Raji (cell line): ENCODE data around the gene ZNF75A.

ENCODE experiments used
- POLR2A ChIP-seq: IDR thresholded peaks from 2 replicates; pipeline ENCODE4 v1.6.1; 2011; ENCODE audit warnings: low read depth, low read length, control low read depth; ENCODE audit not compliant: insufficient read depth

The ZNF75A gene

GRCh38 chr16:3282730-3283542 is 22.4 kb upstream of the ZNF75A start, which contains the start of gene ZNF263:
ZNF263 (plus strand) TSS chr16:3283491; CDS start chr16:3283819, 328 bp downstream.
- peak; percentile 81 for TF ChIP-seq POLR2A

DNA sequence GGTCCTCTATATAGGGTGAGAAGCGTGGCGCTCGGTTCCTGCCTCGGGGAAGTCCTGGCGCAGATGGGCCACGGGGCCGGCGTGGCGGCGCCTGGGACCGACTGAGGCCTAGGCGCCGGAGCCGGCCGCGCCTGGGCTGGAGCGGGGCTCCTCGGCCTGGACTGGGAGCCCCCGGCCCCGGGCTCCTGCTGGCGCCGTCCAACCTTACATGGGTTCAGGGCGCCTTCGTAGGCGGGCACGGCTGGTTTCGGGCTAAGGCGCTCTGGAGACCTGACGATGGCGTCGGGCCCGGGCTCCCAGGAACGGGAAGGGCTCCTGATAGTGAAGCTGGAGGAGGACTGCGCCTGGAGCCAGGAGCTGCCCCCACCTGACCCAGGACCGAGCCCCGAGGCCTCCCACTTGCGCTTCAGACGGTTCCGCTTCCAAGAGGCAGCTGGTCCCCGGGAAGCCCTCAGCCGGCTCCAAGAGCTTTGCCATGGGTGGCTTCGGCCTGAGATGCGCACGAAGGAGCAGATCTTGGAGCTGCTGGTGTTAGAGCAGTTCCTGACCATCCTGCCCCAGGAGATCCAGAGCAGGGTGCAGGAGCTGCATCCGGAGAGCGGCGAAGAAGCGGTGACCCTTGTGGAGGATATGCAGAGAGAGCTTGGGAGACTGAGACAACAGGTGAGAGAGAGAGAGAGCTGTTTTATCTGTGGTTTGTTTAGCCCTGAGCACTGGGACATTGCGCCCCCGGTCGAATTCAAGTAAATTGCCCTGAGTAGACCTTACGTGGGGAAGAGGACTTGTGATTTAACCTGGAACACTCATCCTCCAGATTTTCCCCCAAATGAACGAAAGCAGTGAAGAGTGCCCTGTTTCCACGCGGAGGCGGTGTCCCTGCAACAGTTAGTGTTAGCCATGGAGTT is 21.5 kb upstream of the ZNF75A start:
- TF ChIP-seq POLR2A = no peak

- no peak for TF ChIP-seq POLR2A
These were observed 20.2 kb upstream of the ZNF75A start for GRCh38 chr16:3285131-3285530.

DNA sequence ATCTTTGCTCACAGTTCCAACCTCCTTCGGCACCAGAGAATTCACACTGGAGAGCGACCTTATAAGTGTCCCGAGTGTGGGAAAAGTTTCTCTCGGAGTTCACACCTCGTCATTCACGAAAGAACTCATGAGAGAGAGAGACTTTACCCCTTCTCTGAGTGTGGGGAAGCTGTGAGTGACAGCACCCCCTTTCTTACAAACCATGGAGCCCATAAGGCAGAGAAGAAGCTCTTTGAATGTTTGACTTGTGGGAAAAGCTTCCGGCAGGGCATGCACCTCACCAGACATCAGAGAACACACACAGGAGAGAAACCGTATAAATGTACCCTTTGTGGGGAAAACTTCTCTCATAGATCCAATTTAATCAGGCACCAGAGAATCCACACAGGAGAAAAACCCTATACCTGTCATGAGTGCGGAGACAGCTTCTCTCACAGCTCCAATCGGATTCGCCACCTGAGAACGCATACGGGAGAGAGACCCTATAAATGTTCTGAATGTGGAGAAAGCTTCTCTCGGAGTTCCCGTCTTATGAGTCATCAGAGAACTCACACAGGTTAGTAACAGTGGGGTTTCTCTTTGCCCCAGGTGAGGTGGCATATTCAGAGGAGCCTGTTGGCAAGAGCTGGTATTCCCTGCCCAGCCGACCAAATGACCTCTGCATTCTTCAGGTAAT is 15.2 kb upstream of the ZNF75A start:
- TF ChIP-seq POLR2A = no peak

GRCh38 chr16:3292604-3293003 is 12.7 kb upstream of the ZNF75A start:
- TF ChIP-seq POLR2A = no peak

DNA sequence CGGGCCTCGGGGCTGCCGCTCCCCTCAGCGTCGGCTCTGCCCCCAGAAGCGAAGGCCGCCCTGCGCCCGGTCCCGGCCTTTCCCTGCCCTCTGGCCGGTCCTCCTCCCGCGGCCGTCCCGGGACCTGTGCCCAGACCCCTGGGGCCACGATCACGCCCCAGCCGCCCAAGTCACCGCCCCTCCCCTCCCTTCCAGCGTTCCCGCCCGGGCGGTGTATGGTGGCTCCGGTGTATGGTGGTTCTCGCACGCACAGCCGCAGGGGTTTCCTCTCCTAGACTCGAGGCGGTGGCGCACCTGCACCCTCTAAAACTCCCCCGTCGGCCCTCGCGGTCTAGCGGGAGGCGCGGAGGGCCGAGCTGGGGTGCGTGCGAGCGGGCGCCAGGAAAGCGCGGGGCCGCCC is 10.1 kb upstream of the ZNF75A start:
- TF ChIP-seq POLR2A = no peak

GRCh38 chr16:3295783-3296182 is 9.5 kb upstream of the ZNF75A start:
- TF ChIP-seq POLR2A = no peak

- no peak for TF ChIP-seq POLR2A
These were observed 927 bp upstream of the ZNF75A start for GRCh38 chr16:3304370-3304769.

DNA sequence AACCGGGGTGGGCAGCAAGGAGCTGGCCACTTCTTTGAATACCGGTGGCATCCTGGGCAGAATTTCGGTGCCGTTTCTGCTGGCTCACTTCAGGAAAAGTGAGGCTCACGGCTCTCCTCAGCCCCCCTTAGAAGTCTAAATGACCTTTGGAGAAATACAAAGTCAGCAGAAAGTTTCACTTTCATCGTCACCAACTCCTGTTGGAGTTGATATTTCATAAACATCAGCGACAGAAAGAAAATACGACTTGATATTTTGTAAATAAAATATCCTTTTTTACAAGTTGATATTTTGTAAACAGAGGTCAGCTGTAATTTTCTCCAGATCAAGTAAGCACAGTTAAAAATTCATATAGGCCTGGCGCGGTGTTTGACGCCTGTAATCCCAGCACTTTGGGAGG is 781 bp downstream of the ZNF75A start:
- TF ChIP-seq POLR2A = no peak

DNA sequence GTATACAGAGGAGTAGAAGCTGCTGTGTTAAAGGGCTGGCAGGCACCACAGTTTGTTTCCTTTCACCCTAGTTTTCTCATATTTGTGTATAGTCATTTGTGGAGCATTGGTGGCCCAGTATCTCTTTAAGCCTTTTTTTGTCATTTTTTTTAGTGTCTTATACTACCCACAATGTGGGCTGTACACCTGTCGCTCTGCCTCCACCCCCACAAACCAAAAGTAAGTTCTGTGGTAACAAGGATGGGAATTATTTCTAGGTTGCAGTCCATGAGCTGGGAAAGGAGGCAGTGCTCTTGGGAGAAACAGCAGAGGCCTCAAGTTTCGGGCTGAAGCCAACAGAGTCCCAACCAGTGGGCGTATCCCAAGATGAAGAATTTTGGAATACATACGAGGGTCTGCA is 6.2 kb downstream of the ZNF75A start:
- no peak for TF ChIP-seq POLR2A

DNA sequence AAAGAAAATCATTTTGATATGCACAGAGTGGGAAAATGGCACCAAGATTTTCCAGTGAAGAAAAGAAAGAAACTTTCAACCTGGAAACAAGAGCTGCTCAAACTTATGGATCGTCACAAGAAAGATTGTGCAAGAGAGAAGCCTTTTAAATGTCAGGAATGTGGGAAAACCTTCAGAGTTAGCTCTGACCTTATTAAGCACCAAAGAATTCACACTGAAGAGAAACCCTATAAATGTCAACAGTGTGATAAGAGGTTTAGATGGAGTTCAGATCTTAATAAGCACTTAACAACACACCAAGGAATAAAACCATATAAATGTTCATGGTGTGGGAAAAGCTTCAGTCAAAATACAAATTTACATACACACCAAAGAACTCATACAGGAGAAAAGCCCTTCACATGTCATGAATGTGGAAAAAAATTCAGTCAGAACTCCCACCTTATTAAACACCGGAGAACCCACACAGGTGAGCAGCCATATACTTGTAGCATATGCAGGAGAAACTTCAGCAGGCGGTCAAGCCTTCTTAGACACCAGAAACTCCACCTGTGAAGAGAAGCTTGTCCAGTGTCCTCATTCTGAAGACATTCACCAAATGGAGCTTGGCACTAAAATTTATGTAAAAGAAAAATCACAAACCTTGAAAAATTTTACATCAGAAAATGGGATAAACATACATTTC is 12.2 kb downstream of the ZNF75A start:
- no peak for TF ChIP-seq POLR2A

DNA sequence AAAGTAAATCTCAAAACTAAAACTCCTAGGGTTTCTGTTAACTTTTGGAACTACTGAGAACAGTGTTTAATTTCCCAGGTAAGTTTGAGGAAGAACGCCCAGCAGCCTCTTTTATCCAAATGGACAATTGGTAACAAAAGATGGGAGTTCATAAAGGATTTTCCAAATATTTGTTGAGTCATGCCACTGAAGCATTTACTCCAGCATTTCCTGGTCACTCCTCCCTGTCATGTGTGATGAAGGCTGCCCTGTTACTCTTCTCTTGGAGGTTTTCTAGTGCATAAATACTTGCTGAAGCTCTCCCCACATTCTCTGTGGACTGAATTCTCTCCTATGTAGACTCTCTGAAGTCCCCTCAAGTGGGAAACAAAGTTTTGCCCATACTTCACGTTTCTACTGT is 16.5 kb downstream of the ZNF75A start:
- TF ChIP-seq POLR2A = no peak

DNA sequence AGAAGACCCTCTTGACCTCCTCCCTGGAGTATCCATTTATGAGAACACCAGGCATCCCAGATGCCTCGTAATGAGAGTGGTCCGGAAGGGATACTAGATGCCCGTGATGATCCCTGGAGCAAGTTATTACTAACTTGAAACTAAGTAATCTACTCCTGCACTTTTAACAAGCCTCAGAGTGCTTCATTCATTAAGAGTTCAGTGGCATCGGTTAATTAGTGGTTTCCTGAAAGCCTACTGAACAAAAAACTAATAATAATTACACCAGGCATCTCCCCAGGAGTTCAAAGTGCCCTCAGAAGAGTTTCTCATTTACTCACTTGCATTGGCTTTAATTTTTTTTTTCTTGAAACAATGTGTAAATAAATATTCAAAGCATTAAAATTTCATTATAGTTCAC is 22.2 kb downstream of the ZNF75A start:
- TF ChIP-seq POLR2A = no peak

- no peak for TF ChIP-seq POLR2A
These were observed 22.8 kb downstream of the ZNF75A start for GRCh38 chr16:3328104-3328503.

- no peak for TF ChIP-seq POLR2A
These were observed 23.3 kb downstream of the ZNF75A start for GRCh38 chr16:3328643-3329042.
